ENCODE measurements around the gene NCL. TPM values are rescaled to one million over a fixed set of nuclear protein-coding genes. Genes with fewer than 3 reads are reported as not detected.

The NCL gene
- total and polyA plus RNA-seq, 2 of the 13 experiments (the other 11 are each of a cell fraction or from before 2014, with no cell fraction given): 105 to 779 TPM

GRCh38 chr2:231479455-231479854 lies 15.2 kb upstream of the NCL start:
- POLR2A ChIA-PET: interaction anchor here (2.6 to 3.7 kb wide), 2 partner anchors 15 kb away, joined by 19 to 20 read pairs; partner anchors contain the start of gene NCL
- Histone ChIP-seq H3K4me2 (ENCODE audit: low read depth, low read length) (no peak overlapping the region), H3K27ac (ENCODE audit: extremely low read length, insufficient read depth, low read length) (no peak overlapping the region), H3K9ac (ENCODE audit: insufficient read depth, low read depth, low read length) (no peak overlapping the region), H2AFZ (ENCODE audit: low read length) (no peak overlapping the region), H3K79me2 (ENCODE audit: insufficient read depth, low read length) (no peaks in the 10 kb centered on the region), H3K27me3 (ENCODE audit: control insufficient read depth in 1 of 2, insufficient read depth in 2 of 2, low read length in 2 of 2) (peaks cover 3 to 29% of the 10 kb centered on the region in 2 experiments; a peak in 2 of 5 replicates), H3K9me3 (ENCODE audit: low read length) (no peaks in the 10 kb centered on the region), H3K36me3 (replicated peaks in 1 of 2; ENCODE audit: control insufficient read depth in 1 of 2, insufficient read depth in 2 of 2, low read length in 2 of 2) (no peaks in the 10 kb centered on the region), H4K20me1 (ENCODE audit: insufficient read depth, low read length) (no peaks in the 10 kb centered on the region), H3K4me3 (replicated peaks in 1 of 3; ENCODE audit: insufficient read depth in 1 of 3, low read depth in 2 of 3, low read length in 3 of 3) (no peak overlapping the region), H3K4me1 (ENCODE audit: insufficient read depth, low read length) (peaks cover 7% of the 10 kb centered on the region)
- no peak for DNase-seq (ENCODE audit: low spot score)
- no peak for FAIRE-seq
- in situ Hi-C loops (cut with HindIII; ENCODE audit: extremely low pct_ligation_motif_present, low pct_unique_long_range_greater_than_20kb) (no loop called here), intact Hi-C loops (cut with micrococcal nuclease; ENCODE audit: unreplicated experiment) (no loop called here)
- CTCF ChIA-PET (ENCODE audit: low intra/inter-chr PET ratio, low total read pairs): no interaction called here
- no peak for TF ChIP-seq PRMT3 (CRISPR knock-in tag; IDR thresholded peaks at IDR 0.05; ENCODE audit: borderline replicate concordance, low read depth)
- no peak for TF ChIP-seq POLR2G (IDR thresholded peaks at IDR 0.05; ENCODE audit: low read depth, low read length)
- no peak for TF ChIP-seq HOXD1 (CRISPR knock-in tag; IDR thresholded peaks at IDR 0.05)
- TF ChIP-seq ZNF557 (CRISPR knock-in tag; IDR thresholded peaks at IDR 0.05): no peak
- no peak for TF ChIP-seq LBX2 (CRISPR knock-in tag; IDR thresholded peaks at IDR 0.05; ENCODE audit: borderline replicate concordance)
- no peak for TF ChIP-seq TARDBP (CRISPR knock-in tag; IDR thresholded peaks at IDR 0.05)
- TF ChIP-seq ZNF646 (CRISPR knock-in tag; IDR thresholded peaks at IDR 0.05): no peak
- TF ChIP-seq MLX (CRISPR knock-in tag; IDR thresholded peaks at IDR 0.05): no peak
- TF ChIP-seq ZNF260 (CRISPR knock-in tag; IDR thresholded peaks at IDR 0.05; ENCODE audit: borderline replicate concordance, low read depth): no peak
- TF ChIP-seq SSRP1 (CRISPR knock-in tag; IDR thresholded peaks at IDR 0.05): no peak
- no peak for TF ChIP-seq MED13 (CRISPR knock-in tag; IDR thresholded peaks at IDR 0.05)
- 49% methylated on average over 9 of the region's 9 CpGs for WGBS (ENCODE audit: low lambda C conversion rate)
- no peak for ATAC-seq
- no TSS peak for BruUV-seq (replicated peaks)

Data from HepG2 (cell line).